GM12878 (cell line): ENCODE results near the gene CALD1. TPM values are rescaled to one million over a fixed set of nuclear protein-coding genes. Genes with fewer than 3 reads are reported as not detected.

Experiments
- BRCA1 ChIP-seq: IDR thresholded peaks from 2 replicates; pipeline ENCODE4 v1.6.1; 2011; ENCODE audit warnings: low read depth, low read length, improper control_type of control experiment
- CBFB ChIP-seq: IDR thresholded peaks from 2 replicates; pipeline ENCODE4 v1.6.1; 2016; ENCODE audit warnings: antibody characterized with exemption, low read depth
- CREB1 ChIP-seq: IDR thresholded peaks from 2 replicates; pipeline ENCODE4 v1.6.1; 2012; ENCODE audit warnings: low read depth, mild to moderate bottlenecking, inconsistent platforms
- E2F4 ChIP-seq: IDR thresholded peaks from 2 replicates; pipeline ENCODE4 v1.6.1; 2012; ENCODE audit warnings: low read depth, low read length, improper control_type of control experiment
- EP300 ChIP-seq, 2 experiments: fragments of 150-350 bp in 1 of 2; IDR thresholded peaks; 2 replicates each; pipeline ENCODE4 v1.6.1; 2011 to 2012; ENCODE audit warnings: low read depth in 2 of 2, low read length in 2 of 2, borderline replicate concordance in 1 of 2, improper control_type of control experiment in 1 of 2, inconsistent platforms in 1 of 2; ENCODE audit not compliant: control insufficient read depth in 1 of 2
- MAX ChIP-seq: IDR thresholded peaks from 2 replicates; pipeline ENCODE4 v1.6.1; 2012; ENCODE audit warnings: low read depth, low read length, improper control_type of control experiment
- MEF2B ChIP-seq: fragments of 450-650 bp; IDR thresholded peaks from 2 replicates; pipeline ENCODE4 v1.6.1; 2018; ENCODE audit warnings: mild to moderate bottlenecking, moderate library complexity; ENCODE audit not compliant: partially characterized antibody, poor library complexity, severe bottlenecking
- POLR2AphosphoS5 ChIP-seq: IDR thresholded peaks from 2 replicates; pipeline ENCODE4 v1.6.1; 2011; ENCODE audit warnings: mild to moderate bottlenecking, low read length, inconsistent platforms
- SP1 ChIP-seq: IDR thresholded peaks from one replicate; pipeline ENCODE4 v1.6.1; 2011; ENCODE audit warnings: low read depth, low read length
- SREBF1 ChIP-seq: IDR thresholded peaks from 2 replicates; pipeline ENCODE4 v1.6.1; 2012; ENCODE audit warnings: mild to moderate bottlenecking, low read length
- TBL1XR1 ChIP-seq: IDR thresholded peaks from 2 replicates; pipeline ENCODE4 v1.6.1; 2012; ENCODE audit warnings: low read depth, low read length, improper control_type of control experiment
- TCF3 ChIP-seq: IDR thresholded peaks from 2 replicates; pipeline ENCODE4 v1.6.1; 2012; ENCODE audit warnings: low read depth, mild to moderate bottlenecking, low read length, borderline replicate concordance; ENCODE audit not compliant: insufficient read depth
- ZNF687 ChIP-seq: fragments of 450-650 bp; IDR thresholded peaks from 2 replicates; pipeline ENCODE4 v1.6.1; 2017; ENCODE audit warnings: mild to moderate bottlenecking, moderate library complexity
- polyA plus RNA-seq, 11 experiments: library from polyadenylated mRNA; depleted of rRNA in 4 of 11; unstranded in 6 of 11; stranded (reverse) in 5 of 11; fragments of >200 nt; fragmentation: Nextera tagmentation in 4 of 11; fragmentation: Illumina TruSeq in 1 of 11; extraction: Ambion mirVana in 4 of 11; extraction: Trizol in 1 of 11; gene quantifications; 1 replicate in 1 of 11; 2 replicates in 10 of 11; pipeline versions ENCODE4 v1.2.1 to v1.2.3, GENCODE V29; 2011 to 2016; ENCODE audit warnings: inconsistent platforms in 2 of 11, missing spikeins in 2 of 11, low read depth in 1 of 11
- total RNA-seq, 4 experiments: library from RNA; depleted of rRNA in 3 of 4; stranded (reverse); fragments of >200 nt in 3 of 4; fragmentation: Illumina TruSeq in 1 of 4; extraction: Trizol in 1 of 4; gene quantifications; 2 replicates each; pipeline versions ENCODE4 v1.2.1 to v1.2.3, GENCODE V29; 2013 to 2021

Gene CALD1
- total and polyA plus RNA-seq, 10 of the 15 experiments (the other 5 are each of a cell fraction or from before 2014, with no cell fraction given) = 0.03 to 1.3 (median 0.22) TPM

GRCh38 chr7:134809616-134810015 is 30.2 kb downstream of the CALD1 start (continued):
- TF ChIP-seq ZNF687 = no peak
- TF ChIP-seq SP1 = no peak
- TF ChIP-seq POLR2AphosphoS5 = no peak
- TF ChIP-seq CREB1 = no peak
- no peak for TF ChIP-seq E2F4
- TF ChIP-seq TBL1XR1 = no peak
- no peak for TF ChIP-seq EP300 (IDR thresholded peaks at IDR 0.05; ENCODE audit: borderline replicate concordance in 1 of 2, control insufficient read depth in 1 of 2, low read depth in 2 of 2, low read length in 2 of 2)
- no peak for TF ChIP-seq CBFB
- TF ChIP-seq SREBF1 = no peak
- TF ChIP-seq BRCA1 = no peak
- no peak for TF ChIP-seq MEF2B
- no peak for TF ChIP-seq MAX
- no peak for TF ChIP-seq TCF3
